Tibial nerve (tissue), 4 donors: ENCODE results near the gene MRPL34. TPM values are rescaled to one million over a fixed set of nuclear protein-coding genes. Genes with fewer than 3 reads are reported as not detected.
A peak's percentile ranks its signal among the peaks of the same experiment; 100 is the strongest.

Experiments
- DNase-seq, 2 donors: peaks; one replicate each; pipeline ENCODE4 v3.0.0-alpha.2; 2019; ENCODE audit warnings: low spot score in 2 of 2
- H3K27ac ChIP-seq, 4 donors: fragments of 200-600 bp; sonication (generic) in 3 of 4; one replicate each; pipeline ENCODE4 v1.5.1; 2017 to 2019; ENCODE audit warnings: mild to moderate bottlenecking in 1 of 4
- H3K27me3 ChIP-seq, 2 donors: fragments of 200-600 bp; sonication (generic) in 1 of 2; one replicate each; pipeline versions ENCODE4 v1.5.1 to v1.6.0; 2017 to 2019
- H3K36me3 ChIP-seq, 3 donors: fragments of 200-600 bp; sonication (generic); one replicate each; pipeline ENCODE4 v1.5.1; 2018 to 2019
- H3K4me1 ChIP-seq, 4 donors: fragments of 200-600 bp; sonication (generic) in 3 of 4; one replicate each; pipeline ENCODE4 v1.5.1; 2017 to 2019
- H3K4me3 ChIP-seq, 4 donors: fragments of 200-600 bp; sonication (generic) in 3 of 4; one replicate each; pipeline ENCODE4 v1.5.1; 2017 to 2019; ENCODE audit warnings: mild to moderate bottlenecking in 1 of 4, moderate library complexity in 1 of 4
- H3K9me3 ChIP-seq, 4 donors: fragments of 200-600 bp; sonication (generic) in 3 of 4; one replicate each; pipeline ENCODE4 v1.5.1; 2017 to 2019
- EP300 ChIP-seq, 2 donors: sonication (generic); formaldehyde crosslinking; IDR thresholded peaks; one replicate each; pipeline ENCODE4 v1.6.1; 2017; ENCODE audit warnings: antibody characterized with exemption in 2 of 2, mild to moderate bottlenecking in 1 of 2
- POLR2A ChIP-seq, 2 donors: fragments of 450-650 bp; IDR thresholded peaks; one replicate each; pipeline ENCODE4 v1.6.1; 2017; ENCODE audit warnings: antibody characterized with exemption in 2 of 2, mild to moderate bottlenecking in 2 of 2, moderate library complexity in 2 of 2
- WGBS, 2 donors: methylation state at CpG; one replicate each; pipeline ENCODE4 v1.1.5; 2018; 5-methylcytosine and 5-hydroxymethylcytosine counted together
- total RNA-seq, 4 donors: library from RNA; depleted of rRNA; stranded (reverse); fragments of >200 nt; gene quantifications; one replicate each; pipeline ENCODE4 v1.1.0, GENCODE V29; 2016
- TF ChIP-seq, protein P1 (sequence below), 5 experiments: fragments of 200-600 bp in 3 of 5; fragments of 450-650 bp in 2 of 5; sonication (generic) in 3 of 5; IDR thresholded peaks; one replicate each; pipeline ENCODE4 v1.5.1; 2016 to 2019; ENCODE audit warnings: antibody characterized with exemption in 5 of 5, mild to moderate bottlenecking in 3 of 5, moderate library complexity in 2 of 5

MRPL34 gene
- total RNA-seq, 4 donors from 2014 or later: 143 to 187 (median 175) TPM

DNA sequence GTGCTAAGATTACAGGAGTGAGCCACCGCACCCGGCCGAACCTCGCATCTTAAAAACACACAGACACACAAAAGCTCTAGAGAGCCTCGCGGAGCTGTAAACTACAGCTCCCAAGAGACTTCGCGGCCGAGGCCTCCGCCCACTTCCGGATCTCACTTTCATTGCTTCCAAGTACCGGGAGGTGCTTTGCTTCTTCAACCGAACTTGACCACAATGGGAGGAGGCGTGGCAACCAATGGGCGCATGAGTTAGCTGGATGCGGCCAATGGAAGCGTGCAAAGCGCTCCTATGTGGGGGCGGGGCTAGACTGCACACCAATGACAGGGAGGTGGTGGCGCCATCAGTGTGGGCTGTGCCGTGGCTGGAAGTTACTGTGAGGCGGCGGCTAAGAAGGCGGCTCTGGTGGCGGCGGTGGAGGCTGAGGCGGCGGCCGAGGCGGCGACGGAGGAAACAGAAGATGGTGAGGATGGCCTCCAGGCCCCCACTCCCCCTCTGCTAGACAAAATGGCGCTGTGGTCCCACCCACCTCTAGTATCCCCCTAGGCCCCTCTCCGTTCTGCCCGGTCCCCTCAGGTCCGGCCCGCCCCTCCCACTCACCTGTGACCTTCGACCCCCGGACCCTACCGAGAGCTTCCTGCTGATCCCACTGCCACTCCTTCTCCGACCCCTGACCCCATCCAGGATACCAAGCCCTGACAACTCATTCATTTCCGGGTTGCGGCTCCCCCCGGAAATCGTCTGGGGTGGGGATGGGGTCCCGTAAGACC is 3.7 kb downstream of the MRPL34 start, which contains the start of gene DDA1:
Gene DDA1 (plus strand): TSS at position 366 of the 767 bp plus-strand sequence. CDS start 92 bp downstream, at position 458.
- WGBS, 2 donors: 0 to 2% methylated on average over 31 to 32 of the region's 46 CpGs
- peak within 1 kb of the TSS; percentile 43 to 92 (median 89) for H3K27ac ChIP-seq
- H3K4me1 ChIP-seq: peaks cover 0 to 63% (median 30%) of the 10 kb centered on the region in 4 donors
- H3K4me3 ChIP-seq: peak within 1 kb of the TSS; percentile 67 to 91 (median 79)
- peak; percentile 99 to 100 for DNase-seq
- H3K9me3 ChIP-seq: no peaks in the 10 kb centered on the region
- no peaks in the 10 kb centered on the region for H3K27me3 ChIP-seq
- H3K36me3 ChIP-seq: peaks cover 0 to 25% (median 0%) of the 10 kb centered on the region in 3 donors
- TF ChIP-seq, protein P1, sequence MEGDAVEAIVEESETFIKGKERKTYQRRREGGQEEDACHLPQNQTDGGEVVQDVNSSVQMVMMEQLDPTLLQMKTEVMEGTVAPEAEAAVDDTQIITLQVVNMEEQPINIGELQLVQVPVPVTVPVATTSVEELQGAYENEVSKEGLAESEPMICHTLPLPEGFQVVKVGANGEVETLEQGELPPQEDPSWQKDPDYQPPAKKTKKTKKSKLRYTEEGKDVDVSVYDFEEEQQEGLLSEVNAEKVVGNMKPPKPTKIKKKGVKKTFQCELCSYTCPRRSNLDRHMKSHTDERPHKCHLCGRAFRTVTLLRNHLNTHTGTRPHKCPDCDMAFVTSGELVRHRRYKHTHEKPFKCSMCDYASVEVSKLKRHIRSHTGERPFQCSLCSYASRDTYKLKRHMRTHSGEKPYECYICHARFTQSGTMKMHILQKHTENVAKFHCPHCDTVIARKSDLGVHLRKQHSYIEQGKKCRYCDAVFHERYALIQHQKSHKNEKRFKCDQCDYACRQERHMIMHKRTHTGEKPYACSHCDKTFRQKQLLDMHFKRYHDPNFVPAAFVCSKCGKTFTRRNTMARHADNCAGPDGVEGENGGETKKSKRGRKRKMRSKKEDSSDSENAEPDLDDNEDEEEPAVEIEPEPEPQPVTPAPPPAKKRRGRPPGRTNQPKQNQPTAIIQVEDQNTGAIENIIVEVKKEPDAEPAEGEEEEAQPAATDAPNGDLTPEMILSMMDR (IDR thresholded peaks at IDR 0.05): peak in 1 of 5 experiments; percentile 38
- TF ChIP-seq POLR2A (IDR thresholded peaks at IDR 0.05) (peak; percentile 27 to 62), EP300 (IDR thresholded peaks at IDR 0.05) (peak; percentile 69 to 87)

DNA sequence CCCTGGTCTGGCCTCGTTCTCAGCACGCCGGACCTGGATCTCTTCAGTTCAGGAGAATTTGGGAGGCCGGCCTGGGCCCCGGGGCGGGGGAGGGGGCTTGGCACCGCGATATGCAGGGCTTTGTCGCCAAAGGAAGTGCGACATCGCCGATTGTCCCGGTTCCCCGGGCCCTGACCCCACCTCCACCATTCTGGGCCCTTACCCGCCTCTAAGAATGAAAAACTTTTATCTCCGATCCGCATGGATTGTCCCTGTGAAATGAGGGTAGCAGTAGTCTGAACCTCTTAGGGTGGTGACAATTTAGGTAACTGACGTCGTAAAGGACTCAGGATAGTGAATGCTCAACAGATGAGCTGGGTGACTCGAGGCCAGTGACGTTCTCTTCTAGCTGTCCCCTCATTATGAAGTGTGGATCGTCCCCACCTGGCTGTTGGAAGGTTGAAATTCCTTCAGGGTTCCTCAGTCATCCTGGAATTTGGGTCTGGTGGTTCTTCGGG is 4.3 kb downstream of the MRPL34 start:
- TF ChIP-seq POLR2A (IDR thresholded peaks at IDR 0.05) (no peak), EP300 (IDR thresholded peaks at IDR 0.05) (no peak)
- TF ChIP-seq, protein P1 (IDR thresholded peaks at IDR 0.05): no peak
- H3K27me3 ChIP-seq: no peaks in the 10 kb centered on the region
- DNase-seq: no peak
- peaks cover 0 to 57% (median 24%) of the 10 kb centered on the region in 4 donors for H3K4me1 ChIP-seq
- peaks cover 0 to 30% (median 0%) of the 10 kb centered on the region in 3 donors for H3K36me3 ChIP-seq
- WGBS, 2 donors: 6 to 8% methylated on average over 14 to 23 of the region's 23 CpGs
- peak overlapping the region; percentile 43 to 92 (median 89) for H3K27ac ChIP-seq
- H3K9me3 ChIP-seq: no peaks in the 10 kb centered on the region
- H3K4me3 ChIP-seq: peak overlapping the region; percentile 67 to 91 (median 79)

DNA sequence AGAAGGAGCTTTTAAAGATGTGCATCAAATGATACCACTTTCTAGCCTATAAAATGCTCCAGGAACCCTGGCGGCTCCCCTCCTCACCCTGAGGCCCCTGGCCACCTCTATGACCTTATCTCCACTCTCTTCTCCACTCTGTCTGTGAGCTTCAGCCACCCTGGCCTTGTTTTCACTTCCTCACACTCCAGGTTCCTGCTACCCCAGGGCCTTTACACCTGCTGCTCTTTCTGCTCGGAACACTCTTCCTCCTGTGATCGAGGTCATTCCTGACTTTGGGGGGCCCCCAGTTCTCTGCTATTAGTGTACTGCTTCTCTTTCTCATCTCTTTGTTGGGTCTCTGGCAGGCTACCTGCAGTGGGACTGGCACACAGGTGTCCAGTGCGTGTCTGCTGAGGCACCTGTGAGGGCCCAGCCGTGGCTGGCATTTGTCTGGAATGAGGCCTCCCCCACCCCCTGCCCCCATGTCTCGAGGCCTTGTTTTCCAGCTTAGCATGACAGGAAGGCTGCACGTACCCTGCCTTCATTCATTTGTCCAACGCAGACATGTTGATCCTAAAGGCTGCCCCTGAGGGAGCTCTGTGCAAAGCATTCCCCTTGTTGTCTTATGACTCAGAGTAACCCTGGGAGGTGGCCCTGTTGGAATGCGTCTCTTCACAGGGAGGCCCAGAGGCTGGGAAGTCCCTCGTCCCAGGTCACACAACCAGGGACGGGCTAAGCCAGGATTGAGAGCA is 6.0 kb downstream of the MRPL34 start:
- TF ChIP-seq EP300 (IDR thresholded peaks at IDR 0.05) (no peak), POLR2A (IDR thresholded peaks at IDR 0.05) (no peak)
- TF ChIP-seq, protein P1 (IDR thresholded peaks at IDR 0.05): no peak
- Histone ChIP-seq H3K4me3 (no peak overlapping the region), H3K9me3 (no peaks in the 10 kb centered on the region), H3K36me3 (peaks cover 0 to 43% (median 9%) of the 10 kb centered on the region in 3 donors), H3K27ac (no peak overlapping the region), H3K27me3 (no peaks in the 10 kb centered on the region), H3K4me1 (peaks cover 0 to 46% (median 16%) of the 10 kb centered on the region in 4 donors)
- DNase-seq: no peak
- whole genome bisulfite sequencing, 2 donors: 62 to 67% methylated on average over 11 of the region's 11 CpGs

DNA sequence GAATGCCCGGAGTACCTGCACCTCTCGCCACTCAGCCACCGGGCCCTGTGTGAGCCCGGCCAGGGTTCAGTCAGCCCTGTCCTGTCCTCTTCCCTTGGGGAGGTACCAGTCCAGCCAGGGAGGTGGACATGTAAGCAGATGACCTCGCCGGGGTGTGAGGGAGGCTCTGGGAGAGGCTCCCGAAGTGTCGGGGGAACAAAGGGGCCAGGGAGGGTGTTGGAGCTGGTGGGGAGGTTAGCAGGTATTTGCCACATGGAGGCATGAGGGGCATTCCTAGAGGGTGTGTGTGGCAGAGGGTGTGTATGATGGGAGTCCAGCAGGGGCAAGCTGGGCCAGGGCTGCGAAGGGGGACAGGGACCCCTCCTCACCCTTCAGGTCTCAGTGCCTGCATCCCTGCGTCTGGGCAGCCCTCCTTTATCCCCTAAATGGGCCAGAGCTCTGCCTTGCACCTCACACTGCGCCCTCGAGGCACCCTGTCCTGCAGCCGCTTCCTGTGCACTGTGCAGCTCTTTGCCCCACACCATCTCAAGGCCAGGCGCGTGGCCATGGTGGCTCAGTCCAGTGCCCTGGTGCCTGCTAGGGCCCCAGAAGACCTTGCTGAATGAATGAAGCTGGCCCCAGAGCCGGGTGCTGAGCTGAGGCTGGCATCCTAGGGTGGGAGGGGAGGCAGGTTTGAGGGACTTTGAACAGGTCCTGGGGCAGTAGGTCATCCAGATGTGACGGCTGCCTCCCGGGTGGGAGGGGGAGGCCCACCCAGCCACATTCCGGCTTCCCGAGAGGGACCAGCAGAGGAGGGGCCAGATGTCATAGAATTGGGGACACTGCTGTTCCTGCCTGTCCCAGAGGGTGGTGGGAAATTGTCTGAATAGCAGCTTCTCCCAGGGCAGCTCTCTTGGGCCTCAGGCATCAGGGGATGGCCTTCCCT is 6.8 kb downstream of the MRPL34 start:
- H3K36me3 ChIP-seq: peaks cover 0 to 52% (median 9%) of the 10 kb centered on the region in 3 donors
- no peak for TF ChIP-seq POLR2A (IDR thresholded peaks at IDR 0.05)
- TF ChIP-seq, protein P1 (IDR thresholded peaks at IDR 0.05): no peak
- no peak for TF ChIP-seq EP300 (IDR thresholded peaks at IDR 0.05)
- no peak for DNase-seq

More for the DNA sequence above, 6.8 kb downstream of the MRPL34 start:
- H3K4me1 ChIP-seq: peaks cover 0 to 38% (median 11%) of the 10 kb centered on the region in 4 donors
- no peaks in the 10 kb centered on the region for H3K9me3 ChIP-seq
- H3K27me3 ChIP-seq: no peaks in the 10 kb centered on the region
- no peak overlapping the region for H3K4me3 ChIP-seq
- 75 to 82% methylated on average over 15 of the region's 20 CpGs for whole genome bisulfite sequencing, 2 donors
- no peak overlapping the region for H3K27ac ChIP-seq
